ENCODE measurements around the gene PSMA7.

The PSMA7 gene

DNA sequence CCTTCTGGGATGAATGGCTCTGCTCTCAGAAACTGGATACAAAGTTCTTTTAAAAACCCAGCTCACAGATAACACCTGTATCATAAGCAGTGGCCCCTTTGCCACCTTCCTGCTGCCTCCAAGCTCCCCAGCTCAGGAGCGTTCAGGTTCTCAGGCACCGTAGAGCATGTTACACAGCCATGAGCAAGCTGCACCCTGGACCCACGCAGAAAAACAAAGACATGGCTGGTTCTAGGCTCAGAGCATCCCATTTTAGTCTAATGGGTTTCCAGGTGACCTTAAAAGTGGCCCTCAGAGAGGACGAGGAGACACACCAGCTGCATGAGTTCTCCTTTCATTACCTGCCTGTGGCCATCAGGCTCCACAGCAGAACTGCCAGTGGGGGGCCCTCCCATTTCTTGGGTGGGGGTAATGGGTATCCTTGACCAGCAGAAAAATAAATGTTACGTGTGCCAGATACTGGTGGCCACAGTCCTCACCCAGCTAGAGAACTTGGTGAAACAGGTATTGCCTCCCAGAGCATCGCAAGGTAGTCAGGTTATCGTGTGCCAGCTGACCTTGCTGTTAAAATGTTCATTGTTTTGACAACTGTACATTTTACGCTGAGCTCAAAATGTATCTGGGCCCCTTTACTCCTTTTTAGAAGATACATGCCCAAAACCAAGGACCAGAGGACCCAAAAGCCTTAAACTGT is 7.5 kb downstream of the PSMA7 start:
- no peak for DNase-seq

GRCh38 chr20:62134735-62135231 is 8.4 kb downstream of the PSMA7 start:
- no peak for DNase-seq

DNA sequence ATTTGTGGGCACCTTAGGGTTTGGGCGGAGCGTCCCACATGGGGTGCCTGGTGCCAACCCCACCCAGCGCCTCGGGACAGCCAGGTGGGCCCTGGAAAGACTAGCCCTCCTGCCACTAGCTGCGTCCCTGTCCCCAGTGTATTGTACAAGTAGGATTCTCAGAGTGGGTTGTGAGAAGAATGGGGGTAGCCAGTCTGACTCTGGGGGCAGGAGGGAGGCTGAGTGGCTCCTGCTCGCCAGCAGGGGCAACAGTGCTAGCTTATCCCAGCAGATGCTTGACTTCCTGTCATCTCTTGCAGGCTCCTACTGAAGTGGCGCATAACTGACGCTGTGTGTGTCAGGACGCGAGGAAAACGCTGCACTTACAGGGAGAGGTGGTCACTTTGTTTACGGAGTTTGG is 9.3 kb downstream of the PSMA7 start:
- DNase-seq, result no peak

DNA sequence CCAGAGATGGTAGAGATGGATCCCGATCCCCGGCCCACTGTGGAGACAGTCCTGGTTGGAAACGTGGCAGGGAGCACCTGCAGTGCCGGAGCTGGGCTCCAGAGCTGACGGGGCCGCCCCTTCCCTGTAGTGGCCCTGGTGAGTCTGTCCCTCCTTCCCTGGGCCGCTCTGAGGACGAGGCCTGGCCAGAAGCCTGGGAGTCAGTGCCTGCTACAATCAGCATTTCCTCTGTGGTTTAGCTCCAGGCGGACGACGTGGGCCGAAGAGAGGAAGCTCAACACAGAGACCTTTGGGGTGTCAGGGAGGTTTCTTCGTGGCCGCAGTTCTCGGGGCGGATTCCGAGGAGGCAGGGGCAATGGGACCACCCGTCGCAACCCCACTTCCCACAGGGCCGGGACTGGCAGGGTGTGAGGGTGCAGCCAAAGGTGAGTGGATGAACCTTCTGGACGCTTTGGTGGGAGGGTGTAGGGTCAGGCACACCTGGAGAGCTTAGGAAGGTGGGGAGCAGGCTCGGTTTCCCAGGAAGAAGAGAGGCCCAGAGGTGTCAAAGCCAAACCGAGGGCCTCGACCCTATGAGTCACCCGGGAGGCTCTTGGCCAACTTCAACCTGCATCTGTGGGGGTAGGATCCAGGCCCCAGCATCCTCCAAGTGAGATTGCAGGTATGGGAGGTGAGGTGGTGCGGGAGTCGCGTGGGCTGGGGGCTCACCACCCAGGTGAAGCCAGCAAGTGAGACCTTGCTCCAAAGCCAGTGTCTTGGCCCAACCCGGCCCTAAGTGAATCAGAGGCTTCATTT is 9.9 kb downstream of the PSMA7 start:
- no peak for DNase-seq

DNA sequence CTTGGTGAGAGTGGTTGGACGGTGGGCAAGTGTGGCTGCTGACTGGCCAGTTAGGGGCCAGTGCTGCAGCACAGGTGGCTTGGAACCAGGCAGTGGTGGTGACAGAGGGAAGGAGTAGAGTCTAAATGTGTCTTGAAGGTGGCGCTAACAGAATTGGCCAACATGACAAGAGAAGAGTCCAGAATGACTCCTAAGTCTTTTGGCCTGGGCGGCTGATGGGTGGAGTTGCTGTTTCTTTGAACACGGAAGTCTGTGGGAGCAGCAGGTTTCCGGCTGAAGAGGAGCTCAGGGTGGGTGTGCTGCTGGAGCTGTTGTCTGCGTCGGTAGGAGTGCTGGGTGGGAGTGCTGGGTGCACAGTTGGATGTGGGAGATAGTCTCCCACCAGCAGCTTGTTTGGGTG is 10.8 kb downstream of the PSMA7 start:
- DNase-seq, result no peak

DNA sequence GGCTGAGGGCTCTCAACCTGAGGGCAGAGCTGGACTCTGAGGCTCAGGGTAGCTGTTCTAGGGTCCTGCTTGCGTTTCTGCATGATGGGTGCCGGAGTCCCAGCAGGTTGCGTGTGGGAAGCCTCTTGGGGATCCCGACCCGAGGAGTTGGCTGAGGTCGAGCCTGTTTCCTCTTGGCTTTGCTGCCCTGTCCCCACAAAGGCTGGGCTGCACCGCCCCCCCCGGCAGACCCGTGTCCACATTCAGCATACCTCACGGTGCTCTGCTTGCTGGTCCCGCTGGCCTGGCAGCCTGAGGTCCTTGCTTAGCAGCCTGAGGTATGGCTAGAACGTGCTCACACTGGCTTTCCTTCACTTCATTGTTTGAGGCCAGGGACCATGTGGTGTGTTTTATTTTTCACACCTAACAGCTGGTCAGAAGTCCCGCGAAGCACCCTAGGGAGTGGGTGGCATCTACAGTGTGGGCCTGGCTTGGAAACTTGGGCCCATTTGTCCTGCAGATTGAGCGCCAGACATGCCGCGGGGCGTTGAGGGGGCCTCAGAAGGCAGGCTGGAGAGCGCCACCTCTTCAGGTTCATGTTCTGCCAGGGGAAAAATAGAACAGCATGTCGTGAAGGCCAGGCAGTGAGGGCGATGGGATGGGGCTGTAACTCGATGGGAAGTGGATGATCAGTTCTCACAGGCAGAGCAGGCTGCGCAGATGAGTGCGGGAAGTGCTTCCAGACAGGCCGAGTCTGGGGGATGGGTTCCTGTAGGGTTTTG is 11.5 kb downstream of the PSMA7 start:
- no peak for DNase-seq

- DNase-seq, result no peak
These were observed 13.3 kb downstream of the PSMA7 start for GRCh38 chr20:62129731-62130531.

- no peak for DNase-seq
These were observed 14.7 kb downstream of the PSMA7 start for GRCh38 chr20:62128502-62128901.

- no peak for DNase-seq
These were observed 15.4 kb downstream of the PSMA7 start for GRCh38 chr20:62127799-62128198.

DNA sequence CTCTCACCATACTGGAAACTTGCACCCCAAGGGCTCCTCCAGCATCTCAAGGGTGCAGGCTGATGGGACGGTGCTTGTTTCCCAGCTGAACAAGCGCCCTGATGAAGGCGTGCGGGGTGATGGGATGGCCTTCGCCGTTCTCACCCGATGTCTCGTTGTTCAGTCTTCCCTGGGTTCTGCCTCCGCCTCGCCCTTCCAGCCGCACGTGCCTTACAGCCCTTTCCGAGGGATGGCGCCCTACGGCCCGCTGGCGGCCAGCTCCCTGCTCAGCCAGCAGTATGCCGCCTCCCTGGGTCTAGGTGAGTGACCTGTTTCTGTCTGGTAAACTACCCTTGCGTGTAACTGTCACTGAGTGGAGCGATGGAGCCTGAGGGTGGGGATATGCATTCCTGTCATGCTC is 17.1 kb downstream of the PSMA7 start:
- DNase-seq, result no peak

- peak; percentile 35 for DNase-seq
These were observed 19.6 kb downstream of the PSMA7 start for GRCh38 chr20:62123450-62124118.

GRCh38 chr20:62122654-62123449 is 20.3 kb downstream of the PSMA7 start:
- peak; percentile 54 for DNase-seq

- DNase-seq, result peak; percentile 93
These were observed 21.2 kb downstream of the PSMA7 start, which contains the start of gene LSM14B for GRCh38 chr20:62121776-62122653. Gene LSM14B, plus strand, starts transcription at chr20:62122475. Its CDS starts 192 bp downstream, at chr20:62122667.

GRCh38 chr20:62120990-62121775 is 22.0 kb downstream of the PSMA7 start:
- DNase-seq, result peak; percentile 57

GRCh38 chr20:62120365-62120762 is 22.8 kb downstream of the PSMA7 start:
- no peak for DNase-seq

GRCh38 chr20:62119591-62120364 is 23.4 kb downstream of the PSMA7 start:
- DNase-seq, result no peak

DNA sequence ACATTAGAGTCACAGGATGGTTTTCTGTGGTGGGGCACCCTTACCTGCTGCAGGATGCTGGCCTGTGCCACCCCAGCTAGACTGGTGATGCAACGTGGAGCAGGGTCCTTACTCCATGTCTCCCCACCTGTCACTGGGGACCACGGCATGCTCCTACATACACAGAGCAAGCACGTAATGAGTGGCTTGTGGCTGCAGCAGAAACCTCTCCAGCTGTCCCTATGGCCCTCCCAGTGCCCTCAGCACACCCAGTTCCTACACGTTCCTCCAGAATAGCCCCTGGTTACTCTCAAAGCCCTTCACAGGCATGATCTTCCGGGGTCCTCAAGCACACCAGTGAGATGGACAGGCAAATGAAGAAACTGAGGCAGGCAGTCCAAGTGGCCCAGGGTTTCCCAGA is 24.1 kb downstream of the PSMA7 start:
- DNase-seq, result no peak

Data from DMS79 treated with DMSO at 0.1 percent for 48 hours (cell line).